Kidney (tissue), 14 donors: ENCODE measurements around the gene NUP188. TPM values are rescaled to one million over a fixed set of nuclear protein-coding genes. Genes with fewer than 3 reads are reported as not detected.

Experiments used
- DNase-seq, 5 donors: peaks; one replicate each; pipeline ENCODE4 v3.0.0-alpha.2; 2013 to 2020
- FAIRE-seq: peaks from 2 replicates; lab custom pipeline; 2012; peaks lifted over from hg19 to GRCh38; lab: Jason Lieb, UNC
- H3K27ac ChIP-seq, 2 donors: one replicate each; pipeline ENCODE4 v1.7.0; 2013; ENCODE audit warnings: low read depth in 2 of 2, low read length in 2 of 2, inconsistent platforms in 1 of 2
- H3K27me3 ChIP-seq: one replicate; pipeline ENCODE4 v1.7.1; 2013; ENCODE audit warnings: low read length, inconsistent platforms; ENCODE audit not compliant: control insufficient read depth, insufficient read depth
- H3K36me3 ChIP-seq, 3 donors: one replicate each; pipeline versions ENCODE4 v1.7.0 to v1.7.1; 2013; ENCODE audit warnings: low read length in 3 of 3, control low read depth in 1 of 3, inconsistent platforms in 1 of 3; ENCODE audit not compliant: insufficient read depth in 3 of 3, control insufficient read depth in 2 of 3
- H3K4me1 ChIP-seq, 3 donors: one replicate each; pipeline versions ENCODE4 v1.7.0 to v1.7.1; 2013; ENCODE audit warnings: low read length in 3 of 3, inconsistent platforms in 1 of 3, low read depth in 1 of 3; ENCODE audit not compliant: control insufficient read depth in 2 of 3, insufficient read depth in 2 of 3
- H3K4me3 ChIP-seq, 3 donors: one replicate each; pipeline versions ENCODE4 v1.7.0 to v1.8.1; 2013; ENCODE audit warnings: low read length in 3 of 3, control low read depth in 1 of 3, inconsistent platforms in 1 of 3
- H3K9ac ChIP-seq, 3 donors: one replicate each; pipeline versions ENCODE4 v1.7.0 to v1.7.1; 2013; ENCODE audit warnings: low read length in 3 of 3, control low read depth in 1 of 3, inconsistent platforms in 1 of 3
- H3K9me3 ChIP-seq, 3 donors: one replicate each; pipeline versions ENCODE4 v1.7.0 to v1.7.1; 2013; ENCODE audit warnings: low read length in 3 of 3, control low read depth in 1 of 3, inconsistent platforms in 1 of 3; ENCODE audit not compliant: control insufficient read depth in 2 of 3, insufficient read depth in 1 of 3
- CTCF ChIP-seq: IDR thresholded peaks from 3 replicates; pipeline ENCODE4 v1.5.1; 2012; ENCODE audit warnings: mild to moderate bottlenecking, moderate library complexity, borderline replicate concordance; ENCODE audit not compliant: insufficient read depth; ENCODE audit errors: extremely low read depth
- intact Hi-C: fragments of 100-400 bp; cut with DNase I; formaldehyde crosslinking; loops from one replicate; pipeline ENCODE4 v1.11.1; 2022
- polyA plus RNA-seq: library from polyadenylated mRNA; stranded (reverse); fragments of 350-450 nt; fragmentation: Illumina TruSeq; extraction: RNeasy Lipid Tissue Mini Kit (QIAGEN cat#74804); gene quantifications from one replicate; pipeline ENCODE4 v1.2.3, GENCODE V29; 2014; ENCODE audit warnings: low read depth, low replicate concordance; ENCODE audit not compliant: insufficient read depth
- total RNA-seq: library from RNA; stranded (reverse); fragmentation: NEBNext Ultra II Directional; extraction: Animal tissue kit (Norgen Biotek cat#: 25700); gene quantifications from one replicate; pipeline ENCODE4 v1.2.1, GENCODE V29; 2021
- donor health status: control.
- donor health status: control.
- donor health status: control.
- donor health status: control.
- donor health status: control.
- donor health status: DM: yes; HTN: yes; CAD: no.
- donor health status: Normal renal cell carcinoma (clear cell type).

NUP188 gene
- total and polyA plus RNA-seq, 2 donors from 2014 or later: 6.4 to 27.9 TPM

GRCh38 chr9:129011761-129012181 is 64.3 kb downstream of the NUP188 start:
- no peak for TF ChIP-seq CTCF
- intact Hi-C loops: no loop called here
- peak in 3 of 5 donors; percentile 26 to 71 (median 40) for DNase-seq
- Histone ChIP-seq H3K27ac (no peak overlapping the region), H3K27me3 (no peaks in the 10 kb centered on the region), H3K36me3 (peaks cover 0 to 23% (median 2%) of the 10 kb centered on the region in 3 donors), H3K4me1 (no peaks in the 10 kb centered on the region), H3K9me3 (no peaks in the 10 kb centered on the region), H3K4me3 (no peak overlapping the region), H3K9ac (no peak overlapping the region)
- FAIRE-seq: no peak

GRCh38 chr9:129012343-129012742 is 64.8 kb downstream of the NUP188 start:
- intact Hi-C loops: no loop called here
- Histone ChIP-seq H3K36me3 (peaks cover 0 to 23% (median 2%) of the 10 kb centered on the region in 3 donors), H3K4me1 (no peaks in the 10 kb centered on the region), H3K27ac (no peak overlapping the region), H3K4me3 (no peak overlapping the region), H3K27me3 (no peaks in the 10 kb centered on the region), H3K9ac (no peak overlapping the region), H3K9me3 (no peaks in the 10 kb centered on the region)
- no peak for TF ChIP-seq CTCF
- FAIRE-seq (no peak), DNase-seq (peak in 1 of 5 donors; percentile 68)

GRCh38 chr9:129012893-129013448 is 65.5 kb downstream of the NUP188 start:
- Histone ChIP-seq H3K36me3 (peaks cover 0 to 23% (median 2%) of the 10 kb centered on the region in 3 donors), H3K4me1 (no peaks in the 10 kb centered on the region), H3K27ac (no peak overlapping the region), H3K27me3 (no peaks in the 10 kb centered on the region), H3K4me3 (no peak overlapping the region), H3K9me3 (no peaks in the 10 kb centered on the region), H3K9ac (no peak overlapping the region)
- no peak for TF ChIP-seq CTCF
- FAIRE-seq (no peak), DNase-seq (no peak)
- intact Hi-C loops: no loop called here

- Histone ChIP-seq H3K4me1 (no peaks in the 10 kb centered on the region), H3K36me3 (peaks cover 0 to 23% (median 2%) of the 10 kb centered on the region in 3 donors), H3K27ac (no peak overlapping the region), H3K27me3 (no peaks in the 10 kb centered on the region), H3K9me3 (no peaks in the 10 kb centered on the region), H3K9ac (no peak overlapping the region), H3K4me3 (no peak overlapping the region)
- no peak for TF ChIP-seq CTCF
- FAIRE-seq (no peak), DNase-seq (no peak)
- intact Hi-C loops: no loop called here
These were observed 66.2 kb downstream of the NUP188 start for GRCh38 chr9:129013674-129014073.
